C4-2B (cell line): ENCODE data around the gene TOM1L2.

Experiments used
- H3K27ac ChIP-seq: fragments of 450-650 bp; 2 replicates; pipeline ENCODE4 v1.5.1; 2017
- CTCF ChIP-seq: fragments of 450-650 bp; conservative IDR thresholded peaks from 2 replicates; pipeline ENCODE4 v1.5.1; 2017; ENCODE audit warnings: mild to moderate bottlenecking
- ZFX ChIP-seq: fragments of 450-650 bp; IDR thresholded peaks from 2 replicates; pipeline ENCODE4 v1.6.1; 2017

Gene TOM1L2

GRCh38 chr17:17906418-17907215 is 65.6 kb downstream of the TOM1L2 start:
- no peak for TF ChIP-seq ZFX
- H3K27ac ChIP-seq, result peak overlapping the region; percentile 52

- no peak for TF ChIP-seq CTCF
- TF ChIP-seq ZFX, result no peak
- H3K27ac ChIP-seq, result no peak overlapping the region
Observed at GRCh38 chr17:17905036-17905320, 67.2 kb downstream of the TOM1L2 start.

- no peak overlapping the region for H3K27ac ChIP-seq
- TF ChIP-seq CTCF (no peak), ZFX (no peak)
Observed at GRCh38 chr17:17904166-17905035, 67.8 kb downstream of the TOM1L2 start.

GRCh38 chr17:17902877-17903276 is 69.3 kb downstream of the TOM1L2 start:
- TF ChIP-seq ZFX (no peak), CTCF (no peak)
- no peak overlapping the region for H3K27ac ChIP-seq

DNA sequence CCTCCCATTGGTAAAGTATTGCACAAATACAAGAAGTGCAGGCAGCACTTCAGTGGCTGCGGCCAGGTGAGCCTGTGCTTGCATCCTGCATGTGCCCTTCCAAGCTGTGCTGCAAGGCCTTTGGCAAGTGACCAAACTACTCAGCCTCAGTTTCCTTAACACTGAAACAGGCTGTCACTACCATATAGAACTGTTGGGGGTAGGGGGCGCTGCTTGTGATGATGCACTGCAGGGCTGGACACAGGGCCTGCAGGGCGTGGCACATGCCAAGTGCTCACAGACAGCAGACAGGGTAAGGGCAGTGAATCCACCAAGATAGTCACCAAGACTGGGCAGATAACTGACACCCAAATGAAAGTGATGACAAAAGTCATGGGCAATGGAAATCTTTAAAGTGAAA is 69.8 kb downstream of the TOM1L2 start:
- no peak overlapping the region for H3K27ac ChIP-seq
- TF ChIP-seq CTCF, result no peak
- no peak for TF ChIP-seq ZFX

DNA sequence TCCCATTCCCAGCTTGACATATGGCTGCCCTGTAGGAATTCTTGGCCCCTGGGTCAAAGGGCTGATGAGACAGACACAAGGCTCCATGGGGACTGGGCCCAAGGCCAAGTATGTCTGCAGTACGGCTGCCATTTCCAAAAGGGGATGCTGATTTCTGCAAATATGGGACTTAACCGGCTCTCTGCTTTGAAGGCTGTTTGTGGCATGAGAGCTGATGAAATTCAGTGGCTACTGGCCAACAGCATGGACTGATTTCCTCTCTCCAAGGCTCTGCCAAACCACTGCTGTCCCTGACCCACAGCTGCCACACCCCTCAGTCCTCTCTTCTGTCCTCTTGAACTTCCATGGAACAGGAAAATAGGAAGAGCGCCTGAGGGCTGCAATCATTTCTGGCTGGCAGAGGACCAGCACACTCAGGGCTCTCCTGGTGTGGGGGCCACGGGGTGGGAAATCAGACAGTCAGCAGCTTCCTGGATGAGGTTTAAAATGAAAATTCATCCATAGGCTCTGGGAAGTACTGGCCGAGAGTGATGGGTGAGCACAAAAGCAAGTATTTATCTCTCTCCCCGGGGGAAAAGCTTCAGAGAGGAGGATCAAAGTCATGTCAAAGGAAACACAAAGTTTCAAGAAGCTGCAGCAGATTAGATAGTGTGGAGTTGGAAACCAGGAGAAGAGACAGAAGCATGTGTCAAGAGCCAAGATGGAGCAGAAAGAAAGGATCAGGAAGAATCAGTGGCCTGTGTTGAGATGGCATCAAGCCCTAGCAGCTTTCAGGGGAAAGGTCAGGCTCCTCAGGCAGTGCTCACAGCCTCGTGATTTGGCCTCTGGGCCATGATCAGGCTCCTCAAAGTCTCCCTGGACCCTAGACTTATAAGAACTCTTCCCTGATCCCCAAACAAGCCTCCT is 71.3 kb downstream of the TOM1L2 start:
- no peak for TF ChIP-seq ZFX
- no peak for TF ChIP-seq CTCF
- H3K27ac ChIP-seq, result peak overlapping the region; percentile 5

GRCh38 chr17:17899486-17899885 is 72.7 kb downstream of the TOM1L2 start:
- H3K27ac ChIP-seq, result no peak overlapping the region
- TF ChIP-seq CTCF (no peak), ZFX (no peak)
